Endothelial cell (in vitro differentiated cells): ENCODE results near the gene CEP170B. TPM values are rescaled to one million over a fixed set of nuclear protein-coding genes. Genes with fewer than 3 reads are reported as not detected.

Source experiments
- DNase-seq: peaks from one replicate; pipeline ENCODE4 v3.0.0; 2021; ENCODE audit warnings: low spot score
- H3K27ac Mint-ChIP-seq: one replicate; pipeline ENCODE4 v1.8.0; 2021; ENCODE audit warnings: mixed read lengths, inconsistent platforms; ENCODE audit not compliant: unreplicated experiment
- H3K27me3 Mint-ChIP-seq: one replicate; pipeline ENCODE4 v1.8.0; 2021; ENCODE audit warnings: mild to moderate bottlenecking, moderate library complexity, mixed read lengths, inconsistent platforms; ENCODE audit not compliant: unreplicated experiment
- H3K36me3 Mint-ChIP-seq: one replicate; pipeline ENCODE4 v1.8.0; 2021; ENCODE audit warnings: mild to moderate bottlenecking, low read depth, mixed read lengths, inconsistent platforms; ENCODE audit not compliant: unreplicated experiment
- H3K4me1 Mint-ChIP-seq: one replicate; pipeline ENCODE4 v1.8.0; 2021; ENCODE audit warnings: mild to moderate bottlenecking, mixed read lengths, inconsistent platforms; ENCODE audit not compliant: unreplicated experiment
- H3K4me3 Mint-ChIP-seq: one replicate; pipeline ENCODE4 v1.8.0; 2021; ENCODE audit warnings: mild to moderate bottlenecking, mixed read lengths, inconsistent platforms; ENCODE audit not compliant: unreplicated experiment
- H3K9me3 Mint-ChIP-seq: one replicate; pipeline ENCODE4 v1.8.0; 2021; ENCODE audit warnings: mixed read lengths, inconsistent platforms; ENCODE audit not compliant: unreplicated experiment
- total RNA-seq: library from RNA; stranded (reverse); fragmentation: NEBNext Ultra II Directional; extraction: Animal tissue kit (Norgen Biotek cat#: 25700); gene quantifications from one replicate; pipeline ENCODE4 v1.2.1, GENCODE V29; 2021; ENCODE audit not compliant: unreplicated experiment
- TF ChIP-seq, protein P1 (sequence below): fragments of 200-600 bp; sonication (generic); IDR thresholded peaks from one replicate; pipeline ENCODE4 v1.5.0; 2021; ENCODE audit warnings: antibody characterized with exemption; ENCODE audit not compliant: unreplicated experiment

Gene CEP170B
- total RNA-seq, 1 donor from 2014 or later: 11.3 TPM

DNA sequence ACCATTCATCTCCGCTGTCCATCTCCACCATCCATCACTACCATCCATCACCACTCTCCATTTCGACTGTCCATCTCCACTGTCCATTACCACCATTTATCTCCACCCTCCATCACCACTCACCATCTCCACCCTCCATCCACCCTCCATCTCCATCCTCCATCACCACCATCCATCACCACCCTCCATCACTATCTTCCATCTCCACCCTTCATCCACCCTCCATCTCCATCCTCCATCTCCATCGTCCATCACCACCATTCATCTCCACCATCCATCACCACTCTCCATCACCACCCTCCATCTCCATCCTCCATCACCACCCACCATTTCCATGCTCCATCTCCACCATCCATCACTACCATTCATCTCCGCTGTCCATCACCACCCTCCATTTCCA, 5.2 kb upstream of the CEP170B start:
- Mint-ChIP-seq H3K4me1 (no peaks in the 10 kb centered on the region), H3K27ac (no peak overlapping the region), H3K9me3 (no peaks in the 10 kb centered on the region), H3K27me3 (peaks cover 7% of the 10 kb centered on the region), H3K4me3 (no peak overlapping the region), H3K36me3 (no peaks in the 10 kb centered on the region)
- TF ChIP-seq, protein P1, sequence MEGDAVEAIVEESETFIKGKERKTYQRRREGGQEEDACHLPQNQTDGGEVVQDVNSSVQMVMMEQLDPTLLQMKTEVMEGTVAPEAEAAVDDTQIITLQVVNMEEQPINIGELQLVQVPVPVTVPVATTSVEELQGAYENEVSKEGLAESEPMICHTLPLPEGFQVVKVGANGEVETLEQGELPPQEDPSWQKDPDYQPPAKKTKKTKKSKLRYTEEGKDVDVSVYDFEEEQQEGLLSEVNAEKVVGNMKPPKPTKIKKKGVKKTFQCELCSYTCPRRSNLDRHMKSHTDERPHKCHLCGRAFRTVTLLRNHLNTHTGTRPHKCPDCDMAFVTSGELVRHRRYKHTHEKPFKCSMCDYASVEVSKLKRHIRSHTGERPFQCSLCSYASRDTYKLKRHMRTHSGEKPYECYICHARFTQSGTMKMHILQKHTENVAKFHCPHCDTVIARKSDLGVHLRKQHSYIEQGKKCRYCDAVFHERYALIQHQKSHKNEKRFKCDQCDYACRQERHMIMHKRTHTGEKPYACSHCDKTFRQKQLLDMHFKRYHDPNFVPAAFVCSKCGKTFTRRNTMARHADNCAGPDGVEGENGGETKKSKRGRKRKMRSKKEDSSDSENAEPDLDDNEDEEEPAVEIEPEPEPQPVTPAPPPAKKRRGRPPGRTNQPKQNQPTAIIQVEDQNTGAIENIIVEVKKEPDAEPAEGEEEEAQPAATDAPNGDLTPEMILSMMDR: no peak
- DNase-seq: no peak

DNA sequence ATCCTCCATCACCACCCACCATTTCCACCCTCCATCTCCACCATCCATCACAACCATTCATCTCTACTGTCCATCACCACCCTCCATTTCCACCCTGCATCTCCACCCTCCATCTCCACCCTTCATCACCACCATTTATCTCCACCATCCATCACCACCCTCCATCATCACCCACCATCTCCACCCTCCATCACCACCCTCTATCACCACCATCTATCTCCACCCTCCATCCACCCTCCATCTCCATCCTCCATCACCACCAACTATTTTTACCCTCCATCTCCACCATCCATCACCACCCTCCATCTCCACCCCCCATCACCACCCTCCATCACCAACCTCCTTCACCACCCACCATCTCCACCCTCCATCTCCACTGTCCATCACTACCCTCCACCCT, 4.7 kb upstream of the CEP170B start:
- no peaks in the 10 kb centered on the region for H3K4me1 Mint-ChIP-seq
- H3K4me3 Mint-ChIP-seq: no peak overlapping the region
- H3K36me3 Mint-ChIP-seq: no peaks in the 10 kb centered on the region
- TF ChIP-seq, protein P1: no peak
- H3K27me3 Mint-ChIP-seq: peaks cover 7% of the 10 kb centered on the region
- H3K27ac Mint-ChIP-seq: no peak overlapping the region
- H3K9me3 Mint-ChIP-seq: no peaks in the 10 kb centered on the region
- DNase-seq: no peak

DNA sequence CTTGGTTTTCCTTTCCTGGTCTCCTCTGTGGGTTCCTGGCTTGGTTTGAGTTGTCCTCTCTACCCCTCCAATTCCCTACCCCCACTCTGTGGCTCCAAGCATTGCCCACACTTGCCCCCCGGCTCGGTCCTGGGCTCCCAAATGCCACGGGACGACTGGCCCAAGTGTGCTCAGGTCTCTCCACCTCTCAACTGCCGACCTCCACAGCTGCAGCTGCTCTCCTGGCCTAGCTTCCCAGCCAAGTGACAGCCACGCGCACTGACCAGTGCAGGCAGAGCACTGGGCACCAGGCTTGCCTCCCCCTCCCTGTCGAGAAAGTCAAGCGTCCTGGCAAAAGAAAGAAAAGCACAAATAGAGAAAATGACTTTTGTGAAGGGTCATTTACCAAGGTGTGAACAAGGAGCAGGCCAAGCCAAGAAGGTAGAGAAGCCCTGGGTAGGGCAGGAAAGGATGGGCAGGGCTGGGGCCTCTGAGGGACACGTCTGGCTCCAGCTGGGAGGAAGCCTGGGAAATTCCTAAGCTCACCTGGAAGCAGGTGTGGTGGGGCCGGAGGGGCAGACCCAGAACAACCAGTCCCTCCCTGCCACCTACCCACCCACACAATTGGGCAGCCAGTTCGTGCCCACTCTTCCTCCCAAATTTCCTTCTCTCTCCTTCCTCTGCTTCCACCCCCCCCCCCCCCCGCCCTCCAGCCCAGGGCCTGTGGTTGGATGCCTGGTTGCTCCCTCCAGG, 1.8 kb upstream of the CEP170B start:
- Mint-ChIP-seq H3K27me3 (peaks cover 7% of the 10 kb centered on the region), H3K4me1 (no peaks in the 10 kb centered on the region), H3K9me3 (no peaks in the 10 kb centered on the region), H3K4me3 (peak overlapping the region; percentile 32), H3K36me3 (peaks cover 6% of the 10 kb centered on the region), H3K27ac (no peak overlapping the region)
- TF ChIP-seq, protein P1: no peak
- no peak for DNase-seq

DNA sequence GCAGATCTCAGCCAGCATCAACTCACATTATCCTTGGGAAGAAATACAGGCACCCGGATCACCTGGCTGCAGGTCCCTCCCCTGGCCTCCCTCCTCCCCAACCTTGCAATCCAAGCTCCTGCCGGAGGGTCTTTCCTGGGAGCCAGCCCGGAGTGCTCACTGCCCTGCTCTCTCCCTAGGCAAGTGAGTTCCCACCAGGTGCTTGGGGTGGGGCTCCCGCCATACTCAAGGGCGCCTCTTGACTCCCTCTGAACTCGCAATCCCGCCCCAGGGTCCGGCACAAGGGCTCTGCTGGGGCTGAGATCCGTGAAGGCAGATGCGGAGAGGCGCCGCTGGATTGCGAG, 1.2 kb upstream of the CEP170B start:
- no peak overlapping the region for H3K4me3 Mint-ChIP-seq

More for the DNA sequence above, 1.2 kb upstream of the CEP170B start:
- DNase-seq: no peak
- no peaks in the 10 kb centered on the region for H3K9me3 Mint-ChIP-seq
- no peak overlapping the region for H3K27ac Mint-ChIP-seq
- no peaks in the 10 kb centered on the region for H3K4me1 Mint-ChIP-seq
- H3K27me3 Mint-ChIP-seq: peaks cover 7% of the 10 kb centered on the region
- peaks cover 6% of the 10 kb centered on the region for H3K36me3 Mint-ChIP-seq
- TF ChIP-seq, protein P1: no peak
